Osteocyte (in vitro differentiated cells): ENCODE data around the gene KCNJ1. TPM values are rescaled to one million over a fixed set of nuclear protein-coding genes. Genes with fewer than 3 reads are reported as not detected.

Experiments
- DNase-seq: peaks from one replicate; pipeline ENCODE4 v3.0.0; 2021; ENCODE audit warnings: mixed read lengths; ENCODE audit not compliant: unreplicated experiment; ENCODE audit errors: extremely low spot score
- H3K27ac Mint-ChIP-seq: one replicate; pipeline ENCODE4 v1.8.0; 2021; ENCODE audit warnings: mild to moderate bottlenecking, mixed read lengths; ENCODE audit not compliant: unreplicated experiment
- H3K27me3 Mint-ChIP-seq: one replicate; pipeline ENCODE4 v1.8.0; 2021; ENCODE audit warnings: mixed read lengths; ENCODE audit not compliant: unreplicated experiment
- H3K36me3 Mint-ChIP-seq: one replicate; pipeline ENCODE4 v1.8.0; 2021; ENCODE audit warnings: mixed read lengths; ENCODE audit not compliant: unreplicated experiment
- H3K4me1 Mint-ChIP-seq: one replicate; pipeline ENCODE4 v1.8.0; 2021; ENCODE audit warnings: mixed read lengths; ENCODE audit not compliant: unreplicated experiment
- H3K4me3 Mint-ChIP-seq: one replicate; pipeline ENCODE4 v1.8.0; 2021; ENCODE audit warnings: mild to moderate bottlenecking, moderate library complexity, mixed read lengths; ENCODE audit not compliant: unreplicated experiment
- H3K9me3 Mint-ChIP-seq: one replicate; pipeline ENCODE4 v1.8.0; 2021; ENCODE audit warnings: mixed read lengths; ENCODE audit not compliant: unreplicated experiment
- CTCF ChIP-seq: fragments of 200-600 bp; sonication (generic); IDR thresholded peaks from 2 replicates; pipeline ENCODE4 v1.5.0; 2021; ENCODE audit warnings: antibody characterized with exemption, mild to moderate bottlenecking, moderate library complexity
- total RNA-seq: library from RNA; stranded (reverse); gene quantifications from 2 replicates; pipeline ENCODE4 v1.2.1, GENCODE V29; 2021

Gene KCNJ1
- total RNA-seq, 1 donor from 2014 or later, result not detected

- no peak for TF ChIP-seq CTCF
- DNase-seq, result no peak
- H3K4me1 Mint-ChIP-seq, result peaks cover 33% of the 10 kb centered on the region
- H3K27ac Mint-ChIP-seq, result no peak overlapping the region
- H3K36me3 Mint-ChIP-seq, result peaks cover 49% of the 10 kb centered on the region
- H3K27me3 Mint-ChIP-seq, result no peaks in the 10 kb centered on the region
- no peak overlapping the region for H3K4me3 Mint-ChIP-seq
- H3K9me3 Mint-ChIP-seq, result no peaks in the 10 kb centered on the region
These were observed 60.4 kb downstream of the KCNJ1 start for GRCh38 chr11:128806506-128807261.

- no peak for DNase-seq
- no peaks in the 10 kb centered on the region for H3K27me3 Mint-ChIP-seq
- H3K9me3 Mint-ChIP-seq, result no peaks in the 10 kb centered on the region
- H3K36me3 Mint-ChIP-seq, result peaks cover 32% of the 10 kb centered on the region
- H3K4me3 Mint-ChIP-seq, result no peak overlapping the region
- H3K27ac Mint-ChIP-seq, result no peak overlapping the region
- H3K4me1 Mint-ChIP-seq, result peaks cover 36% of the 10 kb centered on the region
- no peak for TF ChIP-seq CTCF
These were observed 62.6 kb downstream of the KCNJ1 start for GRCh38 chr11:128804481-128804880.

- H3K27me3 Mint-ChIP-seq, result no peaks in the 10 kb centered on the region
- H3K4me1 Mint-ChIP-seq, result peaks cover 36% of the 10 kb centered on the region
- peaks cover 25% of the 10 kb centered on the region for H3K36me3 Mint-ChIP-seq
- DNase-seq, result no peak
- no peak overlapping the region for H3K4me3 Mint-ChIP-seq
- no peak for TF ChIP-seq CTCF
- no peak overlapping the region for H3K27ac Mint-ChIP-seq
- no peaks in the 10 kb centered on the region for H3K9me3 Mint-ChIP-seq
These were observed 63.4 kb downstream of the KCNJ1 start for GRCh38 chr11:128803449-128804245.

GRCh38 chr11:128803011-128803410, 64.1 kb downstream of the KCNJ1 start:
- peaks cover 38% of the 10 kb centered on the region for H3K4me1 Mint-ChIP-seq
- H3K27me3 Mint-ChIP-seq, result no peaks in the 10 kb centered on the region
- no peak overlapping the region for H3K4me3 Mint-ChIP-seq
- H3K9me3 Mint-ChIP-seq, result no peaks in the 10 kb centered on the region
- no peak for DNase-seq
- H3K27ac Mint-ChIP-seq, result no peak overlapping the region
- no peak for TF ChIP-seq CTCF
- peaks cover 28% of the 10 kb centered on the region for H3K36me3 Mint-ChIP-seq

- H3K4me1 Mint-ChIP-seq, result peaks cover 37% of the 10 kb centered on the region
- H3K27me3 Mint-ChIP-seq, result no peaks in the 10 kb centered on the region
- peak; percentile 61 for TF ChIP-seq CTCF
- DNase-seq, result no peak
- H3K4me3 Mint-ChIP-seq, result no peak overlapping the region
- H3K9me3 Mint-ChIP-seq, result no peaks in the 10 kb centered on the region
- peaks cover 32% of the 10 kb centered on the region for H3K36me3 Mint-ChIP-seq
- H3K27ac Mint-ChIP-seq, result no peak overlapping the region
These were observed 64.6 kb downstream of the KCNJ1 start for GRCh38 chr11:128802358-128802981.
